HEK293T (cell line): ENCODE data around the gene PPP1R1B.

Experiments used
- ARNT ChIP-seq: fragments of 450-650 bp; IDR thresholded peaks from 2 replicates; pipeline ENCODE4 v1.6.1; 2017; ENCODE audit warnings: mild to moderate bottlenecking
- FOXK2 ChIP-seq: fragments of 450-650 bp; IDR thresholded peaks from 2 replicates; pipeline ENCODE4 v1.6.1; 2016; ENCODE audit warnings: mild to moderate bottlenecking
- LEF1 ChIP-seq: fragments of 450-650 bp; IDR thresholded peaks from 2 replicates; pipeline ENCODE4 v1.6.1; 2017; ENCODE audit warnings: mild to moderate bottlenecking, borderline replicate concordance
- SUZ12 ChIP-seq: fragments of 450-650 bp; IDR thresholded peaks from 2 replicates; pipeline ENCODE4 v1.6.1; 2016; ENCODE audit warnings: mild to moderate bottlenecking
- TARDBP ChIP-seq: fragments of 450-650 bp; IDR thresholded peaks from 2 replicates; pipeline ENCODE4 v1.6.1; 2016
- ZNF384 ChIP-seq: fragments of 450-650 bp; IDR thresholded peaks from 2 replicates; pipeline ENCODE4 v1.6.1; 2016

- TF ChIP-seq LEF1 (no peak), ARNT (no peak), SUZ12 (no peak), TARDBP (no peak), ZNF384 (no peak), FOXK2 (no peak)
Observed at GRCh38 chr17:39578272-39578671, 48.5 kb upstream of the PPP1R1B start.
